ENCODE data around the gene ZBP1.
A peak's percentile ranks its signal among the peaks of the same experiment; 100 is the strongest.

The ZBP1 gene

GRCh38 chr20:57591289-57592229 lies 28.7 kb downstream of the ZBP1 start:
- Histone ChIP-seq H3K4me1 (ENCODE audit: low read length) (peaks cover 23% of the 10 kb centered on the region), H3K27ac (ENCODE audit: low read length) (no peak overlapping the region), H2AFZ (ENCODE audit: low read depth, low read length) (no peak overlapping the region), H3K36me3 (replicated peaks; ENCODE audit: low read depth, low read length) (no peaks in the 10 kb centered on the region), H3K27me3 (ENCODE audit: low read depth, low read length) (peaks cover 73% of the 10 kb centered on the region), H3K79me2 (ENCODE audit: low read length) (no peaks in the 10 kb centered on the region), H3K9ac (ENCODE audit: low read length) (no peak overlapping the region), H3K4me3 (ENCODE audit: low read length) (no peak overlapping the region), H3K4me2 (ENCODE audit: low read length) (no peak overlapping the region), H3K9me3 (ENCODE audit: insufficient read depth, low read length) (no peaks in the 10 kb centered on the region), H4K20me1 (ENCODE audit: insufficient read depth, low read length) (peaks cover 3% of the 10 kb centered on the region; the same call in 1 of the 2 replicates)
- no peak for TF ChIP-seq EZH2phosphoT487 (IDR thresholded peaks at IDR 0.05; ENCODE audit: low read depth)
- no peak for TF ChIP-seq CTCF (IDR thresholded peaks at IDR 0.05; ENCODE audit: low read depth, low read length)

GRCh38 chr20:57590485-57591288 lies 29.5 kb downstream of the ZBP1 start:
- peaks cover 3% of the 10 kb centered on the region; the same call in 1 of the 2 replicates for H4K20me1 ChIP-seq (ENCODE audit: insufficient read depth, low read length)
- H3K36me3 ChIP-seq (replicated peaks; ENCODE audit: low read depth, low read length) = no peaks in the 10 kb centered on the region
- no peak overlapping the region for H3K4me2 ChIP-seq (ENCODE audit: low read length)
- H3K79me2 ChIP-seq (ENCODE audit: low read length) = no peaks in the 10 kb centered on the region
- TF ChIP-seq EZH2phosphoT487 (IDR thresholded peaks at IDR 0.05; ENCODE audit: low read depth) (no peak), CTCF (IDR thresholded peaks at IDR 0.05; ENCODE audit: low read depth, low read length) (no peak)
- H2AFZ ChIP-seq (ENCODE audit: low read depth, low read length) = no peak overlapping the region
- no peak overlapping the region for H3K27ac ChIP-seq (ENCODE audit: low read length)
- H3K27me3 ChIP-seq (ENCODE audit: low read depth, low read length) = peaks cover 74% of the 10 kb centered on the region
- H3K4me1 ChIP-seq (ENCODE audit: low read length) = peaks cover 19% of the 10 kb centered on the region
- no peak overlapping the region for H3K9ac ChIP-seq (ENCODE audit: low read length)
- no peak overlapping the region for H3K4me3 ChIP-seq (ENCODE audit: low read length)
- H3K9me3 ChIP-seq (ENCODE audit: insufficient read depth, low read length) = no peaks in the 10 kb centered on the region

GRCh38 chr20:57589728-57590484 lies 30.3 kb downstream of the ZBP1 start:
- Histone ChIP-seq H3K9ac (ENCODE audit: low read length) (no peak overlapping the region), H3K4me1 (ENCODE audit: low read length) (peaks cover 19% of the 10 kb centered on the region), H3K79me2 (ENCODE audit: low read length) (no peaks in the 10 kb centered on the region), H3K27ac (ENCODE audit: low read length) (no peak overlapping the region), H3K9me3 (ENCODE audit: insufficient read depth, low read length) (no peaks in the 10 kb centered on the region), H3K4me2 (ENCODE audit: low read length) (peak overlapping the region; percentile 9; the same call in 1 of the 2 replicates), H3K27me3 (ENCODE audit: low read depth, low read length) (peaks cover 74% of the 10 kb centered on the region), H4K20me1 (ENCODE audit: insufficient read depth, low read length) (peaks cover 3% of the 10 kb centered on the region; the same call in 1 of the 2 replicates), H3K4me3 (ENCODE audit: low read length) (no peak overlapping the region), H2AFZ (ENCODE audit: low read depth, low read length) (no peak overlapping the region), H3K36me3 (replicated peaks; ENCODE audit: low read depth, low read length) (no peaks in the 10 kb centered on the region)
- no peak for TF ChIP-seq CTCF (IDR thresholded peaks at IDR 0.05; ENCODE audit: low read depth, low read length)
- TF ChIP-seq EZH2phosphoT487 (IDR thresholded peaks at IDR 0.05; ENCODE audit: low read depth) = no peak
